Activated CD4-positive, alpha-beta T cell treated with anti-CD3 and anti-CD28 coated beads, Interleukin-2, Interleukin-4, amounts not matched to agents 100 ng/mL and 50 ng/mL, durations not matched to agents 16 hours and 8 hours (primary cell): Measurements from ENCODE around the gene NXN.
"Not testable (repeated sequence)": the region's sequence is repeated elsewhere in the genome, so short reads cannot be mapped to it uniquely, and the experiment has no call there.

Experiments
- DNase-seq: peaks from one replicate; pipeline ENCODE4 v3.0.0-alpha.2; 2020; ENCODE audit warnings: low spot score

The NXN gene

GRCh38 chr17:1006054-1006453 is 26.5 kb upstream of the NXN start:
- DNase-seq = no peak

- DNase-seq = no peak
These were observed 25.9 kb upstream of the NXN start for GRCh38 chr17:1005361-1005946.

DNA sequence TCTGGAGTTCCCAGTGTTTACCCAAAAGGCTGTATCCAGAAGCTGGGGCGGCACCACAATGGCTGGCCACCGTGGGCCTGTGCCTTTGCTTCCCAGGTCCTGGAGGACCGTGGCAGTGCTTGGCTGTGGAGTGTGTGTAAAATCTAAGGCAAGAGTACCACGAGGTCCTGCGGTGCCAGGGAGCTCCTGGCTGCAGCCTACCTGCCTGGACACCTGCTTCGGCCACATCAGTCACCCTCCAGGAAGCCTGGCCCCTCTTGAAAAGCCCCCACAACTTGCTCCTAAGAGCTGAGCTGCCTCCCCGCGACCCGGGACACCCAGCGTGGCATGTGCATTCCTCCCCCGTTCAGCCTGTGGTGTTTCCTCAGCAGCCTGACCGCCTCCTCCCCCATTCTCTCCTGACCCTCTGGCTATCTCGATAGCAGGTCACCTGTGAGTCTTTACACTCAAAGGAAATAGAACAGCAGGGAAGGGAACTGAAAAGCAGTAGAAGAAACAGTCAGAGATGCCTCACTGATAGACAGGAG is 25.3 kb upstream of the NXN start:
- no peak for DNase-seq

GRCh38 chr17:1003972-1004768 is 24.6 kb upstream of the NXN start:
- no peak for DNase-seq

- DNase-seq = no peak
These were observed 24.0 kb upstream of the NXN start for GRCh38 chr17:1003633-1003971.

GRCh38 chr17:1002771-1003555 is 23.4 kb upstream of the NXN start:
- no peak for DNase-seq

GRCh38 chr17:1002412-1002753 is 22.8 kb upstream of the NXN start:
- DNase-seq = no peak

GRCh38 chr17:1001640-1002411 is 22.2 kb upstream of the NXN start:
- DNase-seq = no peak

DNA sequence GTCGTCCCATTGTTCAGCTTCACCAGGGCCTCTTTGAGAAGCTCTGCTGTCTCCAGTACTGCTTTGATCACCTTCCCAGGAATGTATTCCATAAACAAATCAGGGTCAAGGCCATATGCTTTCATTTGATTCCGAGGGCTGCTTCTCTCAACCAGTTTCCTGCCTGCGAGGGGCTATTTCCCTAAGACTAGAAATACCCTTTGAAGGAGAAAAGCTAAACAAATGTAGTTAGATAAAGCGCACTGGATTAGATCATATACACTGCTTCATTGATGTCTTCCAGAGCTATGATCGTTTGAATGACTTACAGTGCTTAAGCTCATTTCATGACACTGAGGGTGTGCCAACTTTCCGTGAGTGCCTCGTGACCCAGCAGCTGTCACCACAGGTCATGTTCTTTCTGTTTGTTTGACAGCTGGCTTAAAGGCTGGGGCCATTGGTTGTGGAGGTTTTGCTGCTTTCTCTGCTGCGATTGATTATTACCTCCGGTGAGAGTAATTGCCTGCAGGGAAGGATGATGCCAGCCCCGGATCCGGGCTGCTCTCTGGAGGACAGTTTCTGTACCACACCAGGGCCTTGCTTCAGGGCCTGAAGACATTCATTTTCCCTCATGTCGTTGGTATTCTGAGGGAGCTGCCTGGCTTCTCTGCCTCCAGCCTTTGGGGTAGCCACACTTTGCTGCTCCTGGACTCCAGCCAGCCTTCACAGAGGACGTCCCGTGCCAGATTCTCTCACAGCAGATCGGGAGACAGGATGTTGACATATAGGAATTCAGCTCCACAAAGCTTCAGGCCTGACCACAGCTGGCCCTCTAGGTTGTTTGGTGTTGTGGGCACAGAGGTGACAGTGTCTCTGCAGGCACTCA is 21.3 kb upstream of the NXN start:
- no peak for DNase-seq

GRCh38 chr17:998111-998510 is 18.5 kb upstream of the NXN start:
- DNase-seq = no peak

DNA sequence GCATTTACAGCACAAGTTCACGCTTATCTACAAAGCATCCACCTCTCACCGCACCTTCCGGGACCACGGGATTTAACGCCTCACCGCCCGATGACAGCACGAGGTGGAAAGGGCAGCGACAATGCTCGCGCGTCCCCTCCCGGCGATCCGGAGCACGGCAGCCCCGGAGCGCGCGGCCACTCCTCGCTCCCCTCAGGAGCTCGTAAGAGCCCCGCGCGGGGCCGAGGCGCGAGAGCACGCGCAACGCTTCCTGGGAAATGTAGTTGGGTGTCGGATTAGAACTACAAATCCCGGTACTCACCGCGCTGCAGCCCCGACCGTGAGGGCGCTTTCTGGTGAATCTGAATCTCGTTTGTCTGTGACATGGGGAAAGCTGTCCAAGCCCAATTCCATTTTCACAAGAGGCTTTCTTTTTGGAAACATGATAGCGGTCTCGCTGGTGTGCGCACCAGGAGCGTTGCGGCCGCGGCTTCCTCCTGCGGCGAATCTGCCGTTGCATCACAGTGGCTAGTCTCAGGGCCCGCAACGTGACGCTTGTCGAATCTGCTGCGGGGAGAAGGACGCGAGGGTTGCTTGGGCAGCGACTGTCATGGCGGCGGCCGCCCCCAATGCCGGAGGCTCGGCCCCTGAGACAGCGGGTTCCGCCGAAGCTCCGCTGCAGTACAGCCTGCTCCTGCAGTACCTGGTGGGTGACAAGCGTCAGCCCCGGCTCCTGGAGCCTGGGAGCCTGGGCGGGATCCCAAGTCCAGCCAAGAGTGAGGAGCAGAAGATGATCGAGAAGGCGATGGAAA is 17.2 kb upstream of the NXN start, which contains the start of gene TIMM22:
TIMM22 (plus strand) TSS at position 576 of the 791 bp plus-strand sequence; CDS start at position 590, 14 bp downstream.
- DNase-seq = peak; percentile 93

DNA sequence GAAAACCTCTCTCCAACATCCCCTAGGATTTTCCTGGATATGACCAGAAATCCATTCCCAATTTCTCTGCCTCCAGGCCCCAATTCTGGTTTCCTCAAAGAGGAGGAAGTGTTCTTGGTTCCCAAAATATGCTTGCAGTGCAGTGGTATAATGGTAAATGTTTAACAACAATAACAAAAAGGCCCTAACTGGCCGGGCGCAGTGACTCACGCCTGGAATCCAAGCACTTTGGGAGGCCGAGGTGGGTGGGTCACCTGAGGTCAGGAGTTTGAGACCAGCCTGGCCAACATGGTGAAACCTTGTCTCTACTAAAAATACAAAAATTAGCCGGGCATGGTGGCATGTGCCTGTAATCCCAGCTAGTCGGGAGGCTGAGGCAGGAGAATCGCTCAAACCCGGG is 15.7 kb upstream of the NXN start:
- not testable (repeated sequence) for DNase-seq

DNA sequence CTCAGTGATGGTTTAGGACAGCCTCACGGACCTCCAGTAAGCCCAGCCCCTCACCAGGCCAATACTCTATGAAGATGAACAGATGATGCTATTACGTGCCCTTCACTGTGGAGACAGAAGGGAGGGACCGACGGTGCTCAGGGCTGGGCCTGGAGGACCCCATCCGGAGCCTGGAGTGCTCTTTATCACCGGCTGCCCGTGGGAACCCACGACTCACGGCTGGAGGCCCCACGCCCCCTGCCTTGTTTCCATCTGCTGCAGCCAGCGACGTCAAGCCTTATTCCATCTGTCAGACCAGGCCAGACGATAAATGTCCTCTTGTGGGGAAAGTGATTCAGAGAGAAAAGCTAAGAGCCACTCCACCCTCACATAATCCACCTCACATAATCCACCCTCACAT is 13.4 kb upstream of the NXN start:
- DNase-seq = no peak

DNA sequence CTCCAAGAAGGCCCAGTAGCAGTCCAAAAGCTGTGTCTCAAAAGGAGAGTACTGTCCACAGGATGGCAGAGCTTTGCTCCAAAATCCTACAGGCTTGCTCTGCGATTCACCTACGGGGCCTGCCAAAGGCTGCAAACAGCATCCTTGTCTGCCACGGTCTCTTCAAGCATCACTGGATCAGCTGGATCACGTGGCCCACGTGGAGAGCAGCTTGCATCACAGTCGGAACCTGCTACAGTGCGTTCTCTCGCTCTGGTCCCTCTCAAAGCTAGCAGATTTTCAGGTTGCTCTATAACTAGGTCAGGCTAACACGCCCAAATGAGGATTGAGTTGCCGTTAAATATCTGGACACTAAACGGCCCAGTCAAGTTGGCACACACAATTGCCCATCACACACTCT is 9.0 kb upstream of the NXN start:
- DNase-seq = no peak

DNA sequence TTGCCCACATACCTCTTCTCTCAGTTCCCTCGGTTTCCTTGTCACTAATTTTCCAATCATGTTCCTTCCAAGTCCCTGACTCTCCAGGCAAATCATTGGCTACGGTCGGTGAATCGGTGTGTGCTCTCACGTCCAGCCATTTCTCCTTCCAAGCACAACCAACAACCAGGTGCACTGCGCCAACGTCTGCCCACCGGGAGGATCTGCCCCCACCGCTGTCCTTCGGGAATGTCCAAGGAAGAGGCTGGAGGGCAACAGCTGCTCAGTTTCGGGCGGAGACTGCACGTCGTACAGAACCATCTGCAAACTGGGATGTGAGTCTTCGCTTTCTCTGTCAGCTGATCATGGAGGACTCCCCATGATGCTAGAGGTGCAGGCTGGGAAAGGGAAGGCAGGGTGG is 8.4 kb upstream of the NXN start:
- no peak for DNase-seq

DNA sequence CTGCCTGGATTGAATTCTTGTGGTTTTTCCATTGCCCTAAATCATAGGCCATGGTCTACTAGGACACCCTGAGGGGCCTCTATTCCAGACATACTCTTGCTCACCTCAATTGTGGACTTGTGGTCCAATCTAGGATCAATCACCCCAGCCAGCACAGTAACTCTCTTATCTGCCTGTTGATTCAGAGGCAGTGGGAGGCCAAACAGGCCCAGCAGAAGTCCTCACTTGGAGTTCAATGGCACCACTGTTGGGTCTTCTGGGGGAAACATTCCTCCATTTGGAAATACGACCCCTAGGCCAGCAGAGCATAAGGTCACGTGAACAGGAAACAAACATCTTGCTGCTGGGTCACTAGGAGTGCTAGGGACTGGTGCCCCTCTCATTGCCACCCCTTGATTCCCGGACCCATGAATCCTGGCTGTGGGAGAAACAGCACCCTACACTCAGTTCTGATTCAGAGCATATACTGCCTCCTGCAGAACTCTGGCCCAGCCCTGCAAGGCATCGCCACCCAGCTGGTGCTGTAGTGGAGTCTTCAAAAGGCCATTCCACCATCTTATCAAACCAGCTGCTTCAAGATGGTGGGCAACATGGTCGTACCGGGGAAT is 6.8 kb upstream of the NXN start:
- DNase-seq = no peak

GRCh38 chr17:983921-984320 is 4.3 kb upstream of the NXN start:
- no peak for DNase-seq

DNA sequence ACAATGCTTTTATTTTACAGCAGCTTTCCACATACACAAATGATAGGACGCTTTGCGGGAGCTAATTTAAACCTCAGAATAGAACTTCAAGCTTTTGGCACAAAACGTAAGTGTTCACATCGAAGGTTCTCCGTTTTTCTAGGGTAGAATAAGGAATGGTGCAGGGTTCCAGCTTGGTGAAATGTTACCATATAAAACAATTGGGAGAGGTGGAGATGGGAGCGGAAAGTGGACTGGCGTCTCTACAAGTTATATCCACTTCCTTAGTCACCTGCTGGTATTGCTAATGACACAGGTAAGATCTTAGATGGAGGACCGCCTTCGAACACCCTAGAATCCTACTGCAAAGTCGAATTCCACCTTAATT is 1.7 kb upstream of the NXN start:
- no peak for DNase-seq

GRCh38 chr17:980406-981291 is 1.1 kb upstream of the NXN start:
- DNase-seq = peak; percentile 86
